Measurements from ENCODE around the gene SH3BP4.

SH3BP4 gene

DNA sequence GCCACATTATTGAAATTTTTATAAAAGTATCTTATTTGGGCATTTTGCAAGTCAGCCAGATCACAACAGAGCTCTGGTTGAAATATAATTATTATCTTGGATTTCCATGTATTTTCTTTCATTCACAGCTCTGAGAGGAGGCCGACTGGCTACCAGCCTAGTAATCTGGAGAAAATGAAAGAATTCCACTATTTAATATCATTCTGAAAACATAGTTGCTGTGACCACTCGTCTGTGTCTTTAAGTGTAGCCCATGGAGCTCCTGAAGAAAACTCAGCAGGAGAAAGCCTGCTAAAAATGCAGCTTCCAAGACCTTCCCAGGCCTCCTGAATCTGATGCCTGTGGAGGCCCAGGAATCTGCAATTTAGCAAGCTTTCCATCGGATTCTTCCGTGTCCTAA lies 114.7 kb downstream of the SH3BP4 start:
- no peak for DNase-seq

DNA sequence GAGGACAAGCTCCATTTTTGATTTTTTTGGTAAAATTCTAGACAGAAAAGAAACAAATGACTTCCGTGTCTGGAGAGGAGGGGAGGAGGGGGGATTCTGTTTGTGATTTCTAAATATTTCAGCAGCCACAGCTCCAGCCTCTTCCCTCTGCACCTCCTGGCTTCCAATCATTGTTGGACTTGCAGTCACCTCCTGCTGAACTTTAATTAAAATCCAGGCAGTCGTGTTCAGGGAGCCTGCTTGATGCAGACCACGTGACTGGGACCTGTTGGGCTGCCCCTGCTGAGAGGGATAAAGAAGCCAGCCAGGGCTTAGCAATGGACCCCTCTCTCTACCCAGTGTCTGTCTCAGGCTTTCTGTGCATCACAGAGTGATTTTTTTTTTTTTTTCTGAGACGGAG lies 115.1 kb downstream of the SH3BP4 start:
- DNase-seq = no peak

DNA sequence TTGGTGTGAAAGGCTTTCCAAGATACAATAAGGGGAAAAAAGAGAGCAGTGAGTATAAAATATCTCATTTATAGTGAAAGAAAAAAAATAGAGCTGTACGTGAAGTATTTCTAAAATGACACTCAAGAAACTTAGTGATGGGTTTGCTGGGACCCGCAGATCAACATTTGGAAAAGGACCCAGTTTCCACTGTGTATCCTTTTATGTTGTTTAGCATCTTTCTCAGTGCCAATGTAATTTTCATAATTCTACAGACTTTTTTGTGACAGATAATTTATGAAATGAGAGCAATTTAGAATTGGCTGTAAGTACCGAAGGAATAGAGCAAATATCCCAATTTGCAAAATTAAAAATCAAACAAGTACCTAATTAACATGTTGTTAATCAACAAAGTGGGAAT lies 116.9 kb downstream of the SH3BP4 start:
- DNase-seq = no peak

DNA sequence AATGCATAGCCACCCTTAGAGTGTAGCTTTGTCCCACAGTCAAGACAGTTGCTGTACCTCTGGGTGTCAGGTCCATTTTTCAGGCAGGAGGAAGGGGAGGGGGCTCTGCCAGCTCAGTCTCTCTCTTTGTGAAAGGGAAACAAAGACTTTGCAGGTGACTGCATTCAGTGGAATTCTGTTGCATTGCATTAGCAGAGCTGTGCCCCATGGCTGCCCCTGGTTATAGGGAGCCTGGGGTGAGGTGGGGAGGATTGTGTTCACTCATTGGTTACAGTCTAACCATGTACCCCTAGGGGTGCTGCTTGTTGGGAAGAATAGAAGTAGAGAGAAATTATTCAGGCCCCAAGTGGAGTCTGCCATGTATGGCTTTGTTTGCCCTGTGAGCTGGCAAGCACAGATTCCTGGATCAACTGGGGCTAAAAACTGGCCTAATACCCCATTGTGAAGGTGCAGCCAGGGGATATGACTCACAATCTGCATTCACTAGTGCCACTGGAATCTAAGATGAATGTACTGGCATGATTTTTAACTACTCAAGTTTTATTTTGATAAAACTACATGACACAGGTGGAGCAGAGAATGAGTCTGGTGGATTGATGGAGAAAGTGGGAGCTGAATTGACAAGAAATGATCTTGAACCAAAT lies 118.4 kb downstream of the SH3BP4 start:
- no peak for DNase-seq

DNA sequence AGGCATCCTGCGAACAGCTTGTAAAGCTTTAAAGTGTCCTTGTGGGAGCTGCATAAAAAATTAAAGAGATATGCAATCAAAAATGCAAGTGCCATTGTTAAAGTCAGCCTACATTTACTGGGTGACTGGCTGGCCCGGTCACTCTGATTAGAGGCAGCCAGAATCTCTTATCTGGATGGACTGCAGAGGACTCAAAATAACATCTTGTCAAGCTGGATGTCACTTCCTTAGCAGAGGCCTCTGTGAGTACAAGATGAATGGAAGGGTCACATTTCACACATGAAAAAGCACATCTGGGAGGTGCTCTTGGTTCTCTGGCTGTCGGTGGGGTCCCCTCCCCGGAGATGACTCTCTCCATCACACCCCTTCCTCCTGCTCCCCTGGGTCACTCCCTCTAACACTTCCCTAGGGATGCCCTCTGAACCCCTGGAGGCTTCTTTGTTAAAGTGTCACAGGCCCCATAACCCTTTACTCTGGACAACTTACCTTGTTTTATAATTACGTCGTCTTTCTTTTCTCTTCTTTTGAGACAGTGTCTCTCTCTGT lies 122.1 kb downstream of the SH3BP4 start:
- no peak for DNase-seq

DNA sequence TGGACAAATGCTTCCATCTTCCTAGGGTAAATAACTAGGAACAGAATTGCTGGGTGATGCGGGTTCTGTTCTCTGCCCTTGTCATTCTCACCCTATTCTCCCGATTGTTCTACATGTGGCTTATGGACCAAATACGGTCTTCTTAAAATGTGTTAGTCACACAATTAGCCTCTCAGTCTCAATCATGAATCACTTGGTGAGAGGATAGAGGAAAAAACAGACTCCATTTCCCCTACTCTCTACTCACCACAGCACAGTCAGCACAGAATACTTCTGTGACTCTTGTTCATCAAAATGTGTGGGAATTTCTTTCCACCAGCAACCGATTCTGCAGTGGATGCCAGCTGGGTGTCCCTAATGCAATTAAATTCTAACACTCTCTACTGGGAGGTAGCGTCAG lies 125.2 kb downstream of the SH3BP4 start:
- DNase-seq = no peak

DNA sequence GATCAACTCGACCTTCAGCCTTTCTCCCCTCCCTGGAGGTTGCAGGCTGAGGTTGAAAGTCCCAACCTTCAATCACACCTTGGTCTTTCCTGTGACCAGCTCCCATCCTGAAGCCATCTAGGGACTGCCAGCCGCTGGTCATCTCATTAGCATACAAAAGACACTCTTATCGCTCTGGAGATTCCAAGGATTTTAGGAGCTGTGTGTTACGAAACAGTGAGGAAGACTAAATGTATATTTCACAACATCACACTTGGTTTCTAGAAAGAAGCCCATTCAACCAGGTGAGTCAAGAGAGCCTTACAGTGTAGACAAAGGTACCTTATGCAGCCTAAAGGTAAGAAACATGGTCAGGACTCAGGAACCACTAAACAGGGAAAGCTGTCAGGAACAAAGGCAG lies 126.4 kb downstream of the SH3BP4 start:
- no peak for DNase-seq

DNA sequence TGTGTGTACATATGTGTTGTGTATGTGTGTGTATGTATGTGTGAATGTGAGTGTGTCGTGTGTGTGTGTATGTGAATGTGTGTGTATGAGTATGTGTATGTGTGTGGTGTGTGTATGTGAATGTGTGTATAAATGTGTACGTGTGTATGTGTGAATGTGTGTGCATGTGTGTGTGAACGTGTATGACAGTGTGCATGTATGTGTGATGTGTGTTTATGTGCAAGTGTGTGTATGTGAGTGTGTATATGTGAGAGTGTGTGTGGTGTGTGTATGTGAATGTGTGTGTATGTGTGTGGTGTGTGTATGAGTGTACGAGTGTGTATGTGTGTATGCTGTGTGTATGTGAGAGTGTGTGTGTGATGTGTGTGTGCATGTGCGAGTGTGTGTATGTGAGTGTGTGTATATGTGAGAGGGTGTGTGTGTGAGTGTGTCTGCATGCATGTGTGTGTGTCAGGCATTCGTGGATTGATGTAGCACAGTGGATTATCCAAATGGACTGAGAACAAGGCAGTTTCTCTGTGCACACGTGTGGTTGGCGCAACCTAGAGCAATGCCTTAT lies 127.2 kb downstream of the SH3BP4 start:
- DNase-seq = no peak

DNA sequence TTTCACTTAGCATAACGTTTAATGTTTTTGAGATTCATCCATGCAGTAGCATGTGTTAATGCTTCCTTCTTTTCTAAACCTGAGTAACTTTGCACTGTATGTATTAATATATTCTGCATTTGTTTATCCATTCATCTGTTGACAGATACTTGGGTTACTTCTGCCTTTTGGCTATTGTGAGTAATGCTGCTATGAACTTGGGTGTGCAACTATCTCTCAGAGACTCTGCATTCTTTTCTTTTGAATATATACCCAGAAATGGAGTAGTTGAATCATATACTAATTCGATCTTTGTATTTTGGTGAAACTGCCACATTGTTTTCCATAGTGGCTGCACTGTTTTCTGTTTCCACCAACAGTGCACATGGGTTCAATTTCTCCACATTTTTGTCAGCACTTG lies 128.3 kb downstream of the SH3BP4 start:
- no peak for DNase-seq

DNA sequence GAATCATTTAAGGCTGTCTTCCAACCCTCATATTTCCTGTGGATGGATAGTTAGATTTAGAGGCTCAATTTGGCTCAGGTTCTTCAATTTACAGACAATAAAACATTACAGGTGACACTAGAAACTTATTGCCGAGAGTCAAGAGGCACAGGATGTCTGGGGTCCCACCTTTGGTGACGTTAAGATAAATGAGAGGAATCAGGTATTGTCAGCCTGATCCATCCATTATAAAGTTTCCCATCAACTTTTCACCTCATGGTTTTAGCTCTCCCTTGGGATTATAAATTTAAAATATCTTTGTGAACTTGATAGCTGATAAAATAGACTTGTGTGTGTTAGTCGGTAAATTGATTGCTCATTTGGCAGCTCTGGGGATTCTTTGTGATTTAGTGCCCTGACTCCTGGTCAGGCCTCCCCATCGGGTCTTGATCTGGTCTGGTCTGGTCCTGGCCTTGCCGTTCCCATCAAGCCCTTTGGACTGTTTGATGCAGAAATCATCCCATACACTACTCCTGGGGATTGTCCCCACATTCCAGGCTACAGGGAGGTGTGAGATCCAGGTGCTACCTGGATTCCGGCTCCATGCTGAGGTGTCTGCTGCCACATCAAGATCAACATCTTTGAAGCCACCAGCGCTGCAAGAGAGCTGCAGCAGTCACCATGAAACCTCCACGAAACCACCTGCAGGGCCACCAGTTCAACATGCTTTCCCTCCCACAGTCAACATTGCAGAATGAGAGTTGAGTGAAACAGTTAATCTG lies 130.9 kb downstream of the SH3BP4 start:
- DNase-seq = no peak

DNA sequence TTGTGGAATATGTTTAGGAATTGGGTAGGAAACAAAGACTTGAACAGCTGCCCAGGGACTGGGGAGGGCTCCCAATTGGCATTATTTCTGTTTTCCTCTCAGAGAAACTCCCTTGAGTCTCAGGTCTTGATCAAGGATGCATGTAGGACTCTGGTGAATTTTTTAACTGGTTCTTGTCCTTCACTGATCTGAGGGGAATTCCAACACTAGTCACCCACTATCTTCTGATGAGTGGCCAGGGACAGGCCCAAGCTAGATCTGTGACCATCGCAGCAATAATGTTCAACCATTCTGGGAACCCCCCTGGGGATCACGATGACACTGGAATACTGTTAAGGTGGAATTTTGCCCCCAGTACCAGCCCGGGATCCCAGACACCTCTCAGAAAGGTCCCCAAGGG lies 132.0 kb downstream of the SH3BP4 start:
- no peak for DNase-seq

DNA sequence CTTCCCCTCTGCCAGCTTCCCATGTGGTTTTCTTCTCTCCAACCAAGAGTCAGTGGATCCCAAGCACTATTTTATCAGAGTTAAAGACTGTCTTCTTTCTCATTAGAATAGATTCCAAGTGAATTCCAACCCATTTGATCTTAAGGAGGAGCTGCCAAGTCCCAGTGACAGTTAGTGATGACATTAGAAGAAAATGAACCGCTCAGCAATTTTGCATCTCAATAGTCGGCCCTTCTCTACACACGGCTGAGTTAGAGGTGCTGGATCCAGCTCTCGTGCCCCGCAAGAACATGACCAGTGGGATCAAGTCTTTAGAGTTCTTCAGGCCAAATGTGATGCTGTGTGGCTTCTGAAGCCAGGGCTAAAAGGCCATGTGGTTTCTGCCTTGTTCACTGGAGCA lies 132.6 kb downstream of the SH3BP4 start:
- DNase-seq = no peak

DNA sequence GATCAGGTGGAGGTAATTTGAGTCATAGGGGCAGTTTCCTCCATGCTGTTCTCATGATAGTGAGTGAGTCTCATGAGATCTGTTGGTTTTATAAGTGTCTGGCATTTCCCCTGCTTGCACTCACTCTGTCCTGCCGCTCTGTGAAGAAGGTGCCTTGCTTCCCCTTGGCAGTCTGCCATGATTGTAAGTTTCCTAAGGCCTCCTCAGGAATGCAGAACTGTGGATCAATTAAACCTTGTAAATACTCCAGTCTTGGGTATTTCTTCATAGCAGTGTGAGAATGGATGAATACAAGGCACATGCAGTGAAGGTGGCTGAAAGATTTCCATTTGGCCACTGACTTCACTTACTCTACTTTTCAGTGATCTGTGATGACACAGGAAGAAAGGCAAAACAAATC lies 133.7 kb downstream of the SH3BP4 start:
- no peak for DNase-seq

DNA sequence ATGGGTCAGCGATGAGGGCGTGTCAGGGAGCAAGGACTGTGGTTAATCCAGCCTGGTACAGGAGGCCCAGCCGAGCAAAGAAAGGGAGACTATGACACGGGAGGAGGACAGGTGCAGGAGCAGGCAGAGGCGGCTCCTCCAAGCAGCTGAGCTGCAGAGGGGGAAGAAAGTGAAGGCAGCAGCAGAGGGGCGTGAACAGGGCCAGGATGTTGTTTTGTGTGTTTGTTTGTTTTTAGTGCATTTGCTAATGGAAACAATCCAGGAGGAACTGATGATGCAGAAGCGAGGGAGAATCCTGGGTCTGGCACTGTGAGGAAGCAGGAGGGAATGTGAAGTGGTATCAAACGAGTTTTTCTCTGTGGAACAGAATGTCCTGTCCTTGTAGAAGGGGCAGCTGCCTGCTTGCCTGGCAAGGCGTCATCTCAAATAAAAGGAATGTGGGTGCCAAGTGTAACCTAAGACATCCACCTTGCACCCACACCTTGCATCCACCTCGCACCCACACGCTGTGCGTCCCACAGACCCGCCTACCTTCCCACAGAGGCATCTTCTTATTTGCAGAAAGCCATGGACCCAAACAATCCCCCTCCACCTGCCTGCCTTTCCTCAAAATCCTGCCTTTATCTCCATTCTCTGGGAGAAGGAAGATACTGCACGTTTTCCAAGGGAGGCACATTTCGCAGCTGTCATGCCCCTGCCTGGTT lies 134.8 kb downstream of the SH3BP4 start:
- DNase-seq = no peak

DNA sequence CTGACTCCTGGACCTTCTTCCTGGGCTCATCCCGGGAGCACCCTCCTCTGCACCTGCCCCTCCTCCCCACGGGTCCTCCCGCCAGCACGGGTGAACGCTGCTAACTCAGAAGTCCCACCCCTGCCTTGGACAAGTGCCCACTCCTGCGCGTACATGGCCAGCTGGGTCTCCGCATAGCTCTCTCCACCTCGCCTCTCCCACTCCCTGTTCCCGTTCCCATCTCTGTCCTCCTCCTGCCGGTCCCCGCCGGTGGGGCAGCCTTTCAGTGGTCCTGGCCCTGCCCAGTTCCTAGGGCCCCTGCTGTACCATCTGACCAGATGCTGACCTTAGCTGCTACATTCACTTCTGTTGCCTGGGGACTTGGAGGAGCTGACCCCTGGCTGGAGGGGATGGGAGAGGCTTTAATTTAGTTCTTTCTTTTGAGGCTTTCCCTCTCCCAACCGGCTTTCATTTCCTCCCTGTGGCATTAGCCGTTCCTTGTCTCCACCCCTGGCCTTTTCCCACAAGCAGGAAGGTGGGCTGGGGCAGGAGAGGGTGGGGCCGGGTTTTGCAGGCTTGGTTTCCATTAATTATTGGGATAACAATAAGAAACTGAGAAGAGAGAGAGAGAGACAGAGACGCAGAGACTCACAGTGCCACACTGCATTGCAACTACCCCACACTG lies 136.1 kb downstream of the SH3BP4 start:
- DNase-seq = no peak

DNA sequence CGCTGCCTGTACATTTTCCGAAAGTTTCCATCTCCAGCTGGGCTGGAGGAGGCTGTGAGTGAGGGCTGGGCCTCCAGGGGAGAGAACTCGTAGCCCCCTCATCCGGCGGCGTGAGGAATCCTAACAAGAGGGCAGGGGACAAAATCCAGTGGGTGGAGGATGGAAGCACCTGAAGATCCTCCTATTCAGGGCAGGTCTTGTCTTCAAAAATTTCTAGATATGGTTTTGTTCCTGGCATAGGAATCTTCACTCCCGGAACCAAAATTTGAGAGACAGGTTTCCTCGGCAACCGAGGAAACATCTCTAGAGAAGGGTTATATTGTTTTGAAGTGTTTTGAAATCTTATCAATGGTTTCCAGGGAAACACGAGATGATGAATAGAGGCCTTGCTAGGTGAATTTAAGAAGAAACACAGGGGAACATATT lies 136.7 kb downstream of the SH3BP4 start:
- DNase-seq = no peak

DNA sequence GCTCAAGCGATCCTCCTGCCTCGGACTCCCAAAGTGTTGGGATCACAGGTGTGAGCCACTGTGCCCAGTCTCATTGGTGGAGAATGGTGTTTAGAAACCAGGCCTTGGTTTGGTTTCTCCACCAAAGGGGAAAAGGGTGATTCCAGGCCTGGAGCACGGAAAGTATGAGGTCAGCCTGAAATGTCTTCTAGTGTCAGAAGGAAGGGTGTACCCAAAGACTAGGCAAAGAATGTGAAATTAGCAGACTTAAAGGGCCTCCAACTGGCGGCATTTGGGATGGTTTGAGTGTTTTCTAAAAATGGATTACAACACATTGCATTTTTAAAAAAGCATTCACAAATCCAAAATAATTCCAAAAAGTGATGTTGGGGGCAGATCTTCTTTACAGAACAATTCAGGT lies 139.6 kb downstream of the SH3BP4 start:
- DNase-seq = no peak

DNA sequence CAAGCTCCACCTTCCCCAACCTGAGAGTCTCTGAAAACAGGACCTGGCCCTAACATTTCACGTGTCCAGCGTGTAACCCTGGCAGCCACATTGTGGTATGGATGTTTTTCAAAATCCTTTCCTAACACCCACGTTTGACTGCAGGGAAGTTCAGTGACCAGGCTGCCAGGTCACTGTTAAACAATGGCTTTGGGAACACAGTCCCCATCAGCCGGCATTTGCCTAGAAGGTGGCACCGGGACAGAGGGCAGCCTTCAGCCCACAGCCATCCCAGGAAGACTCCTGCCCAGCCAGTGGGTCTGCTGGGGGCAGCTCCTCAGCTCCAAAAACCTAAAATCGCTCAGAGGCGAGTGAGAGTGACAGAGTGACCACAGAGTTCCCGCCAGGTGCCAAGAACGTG lies 140.2 kb downstream of the SH3BP4 start:
- DNase-seq = no peak

DNA sequence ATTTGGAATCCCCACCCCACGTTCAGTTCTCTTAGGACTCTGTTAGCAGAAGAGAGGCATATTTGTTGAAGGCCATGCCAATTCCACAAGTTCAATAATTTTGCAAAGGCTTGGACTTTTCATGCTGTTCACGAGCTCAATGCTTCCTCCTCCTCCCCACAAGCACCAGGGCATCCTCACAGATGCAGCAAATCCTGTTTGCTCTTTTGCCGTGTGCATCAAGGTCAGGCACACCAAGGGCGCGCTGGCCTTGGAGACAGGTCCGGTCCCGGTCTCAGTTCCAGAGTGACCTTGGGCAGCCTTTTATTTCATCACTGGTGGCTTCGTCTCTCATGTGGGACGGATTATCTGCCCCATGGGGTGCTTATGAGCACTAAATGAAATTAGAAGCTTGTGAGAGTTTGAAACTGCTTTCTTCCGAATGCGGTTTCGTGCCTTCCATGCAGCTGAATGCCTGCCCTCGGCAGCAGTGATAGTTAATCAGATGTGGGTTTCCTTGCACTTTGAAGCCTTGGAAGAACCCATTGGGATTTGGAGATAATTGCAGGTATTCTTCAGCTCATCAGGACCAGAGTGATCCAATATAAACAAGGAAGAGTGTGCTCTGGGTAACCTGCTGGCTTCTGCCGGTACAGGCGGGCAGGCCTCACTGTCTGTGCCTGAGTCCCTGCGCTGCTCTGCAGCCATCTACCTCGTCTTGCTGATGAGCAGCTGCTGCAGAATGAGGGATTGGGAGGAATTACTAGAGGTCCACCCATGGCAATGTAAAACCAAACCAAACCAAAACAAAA lies 140.8 kb downstream of the SH3BP4 start:
- no peak for DNase-seq

DNA sequence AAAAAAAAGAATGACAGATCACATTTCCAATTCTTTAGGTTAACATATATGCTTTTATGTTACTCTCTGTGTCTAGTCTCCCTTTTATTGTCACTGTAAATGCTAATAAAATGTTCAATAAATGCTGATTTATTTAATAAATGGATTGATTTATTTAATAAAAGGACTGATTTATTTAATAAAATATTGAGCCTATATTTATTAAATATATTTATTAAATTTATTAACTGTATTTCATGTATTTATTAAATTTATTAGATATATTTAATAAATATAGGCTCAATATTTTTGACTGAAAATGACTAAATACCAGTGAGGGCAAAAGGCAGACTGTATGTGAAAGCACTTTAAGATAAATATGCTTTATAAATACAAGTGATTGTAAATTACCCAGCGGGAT lies 142.6 kb downstream of the SH3BP4 start:
- no peak for DNase-seq

DNA sequence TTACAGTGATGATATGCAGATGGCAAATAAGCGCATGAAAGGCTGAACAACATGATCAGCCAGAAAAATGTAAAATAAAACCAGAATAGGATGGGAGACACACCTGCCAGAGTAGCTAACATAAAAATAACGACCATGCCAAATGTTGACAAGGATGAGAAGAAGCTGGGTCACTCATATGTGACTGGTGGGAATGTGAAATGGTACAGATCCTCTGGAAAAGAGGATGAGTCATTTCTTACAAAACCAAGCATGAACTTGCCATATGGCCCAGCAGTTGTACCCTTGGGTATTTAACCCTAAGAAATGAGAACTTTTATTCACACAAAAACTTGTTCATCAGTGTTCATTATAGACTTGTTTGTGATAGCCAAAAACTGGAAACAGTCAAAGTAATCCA lies 143.8 kb downstream of the SH3BP4 start:
- DNase-seq = no peak

DNA sequence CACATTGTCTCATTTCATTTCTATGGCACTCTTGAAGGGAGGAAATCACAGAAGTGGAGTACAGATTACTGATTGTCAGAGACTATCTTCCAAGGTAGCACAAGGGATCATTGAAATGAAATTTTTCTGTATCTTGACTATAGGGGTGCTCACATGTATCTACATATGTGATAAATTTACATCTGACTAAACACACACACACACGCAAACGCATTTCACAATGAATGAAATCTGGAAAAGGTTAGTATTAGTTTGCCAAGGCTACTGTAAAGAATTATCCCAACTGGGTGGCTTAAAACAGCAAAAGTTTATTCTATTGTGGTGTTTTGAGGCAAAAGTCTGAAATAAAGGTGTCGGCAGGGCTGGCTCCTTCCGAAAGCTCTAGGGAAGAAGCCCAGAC lies 144.6 kb downstream of the SH3BP4 start:
- no peak for DNase-seq

All from NCI-H1092 (cell line).